Ishikawa (cell line): ENCODE results near the gene SNRPF.

ENCODE experiments used
- CEBPB ChIP-seq: IDR thresholded peaks from 2 replicates; pipeline ENCODE4 v1.6.1; 2012
- CREB1 ChIP-seq: IDR thresholded peaks from 2 replicates; pipeline ENCODE4 v1.6.1; 2012; ENCODE audit warnings: low read depth
- EGR1 ChIP-seq: IDR thresholded peaks from 2 replicates; pipeline ENCODE4 v1.6.1; 2012
- EP300 ChIP-seq: IDR thresholded peaks from 2 replicates; pipeline ENCODE4 v1.6.1; 2012; ENCODE audit warnings: borderline replicate concordance
- FOXM1 ChIP-seq: IDR thresholded peaks from 2 replicates; pipeline ENCODE4 v1.6.1; 2012; ENCODE audit warnings: low read depth, borderline replicate concordance
- NFIC ChIP-seq: IDR thresholded peaks from 2 replicates; pipeline ENCODE4 v1.6.1; 2012
- RAD21 ChIP-seq: IDR thresholded peaks from 2 replicates; pipeline ENCODE4 v1.6.1; 2012; ENCODE audit warnings: low read depth
- TAF1 ChIP-seq: IDR thresholded peaks from 2 replicates; pipeline ENCODE4 v1.6.1; 2012; ENCODE audit warnings: low read depth, mild to moderate bottlenecking
- TCF12 ChIP-seq: IDR thresholded peaks from 2 replicates; pipeline ENCODE4 v1.6.1; 2012; ENCODE audit warnings: low read depth
- TEAD4 ChIP-seq: IDR thresholded peaks from 2 replicates; pipeline ENCODE4 v1.6.1; 2012
- YY1 ChIP-seq: IDR thresholded peaks from 2 replicates; pipeline ENCODE4 v1.6.1; 2012; ENCODE audit warnings: low read depth
- ZBTB7A ChIP-seq: IDR thresholded peaks from 2 replicates; pipeline ENCODE4 v1.6.1; 2012; ENCODE audit warnings: low read depth
- TF ChIP-seq, protein P1 (sequence below): IDR thresholded peaks from 2 replicates; pipeline ENCODE4 v1.6.1; 2012
- TF ChIP-seq, protein P2 (sequence below): IDR thresholded peaks from 2 replicates; pipeline ENCODE4 v1.6.1; 2012
- TF ChIP-seq, protein P3 (sequence below): IDR thresholded peaks from 2 replicates; pipeline ENCODE4 v1.6.1; 2012; ENCODE audit warnings: low read depth, mild to moderate bottlenecking

Gene SNRPF

DNA sequence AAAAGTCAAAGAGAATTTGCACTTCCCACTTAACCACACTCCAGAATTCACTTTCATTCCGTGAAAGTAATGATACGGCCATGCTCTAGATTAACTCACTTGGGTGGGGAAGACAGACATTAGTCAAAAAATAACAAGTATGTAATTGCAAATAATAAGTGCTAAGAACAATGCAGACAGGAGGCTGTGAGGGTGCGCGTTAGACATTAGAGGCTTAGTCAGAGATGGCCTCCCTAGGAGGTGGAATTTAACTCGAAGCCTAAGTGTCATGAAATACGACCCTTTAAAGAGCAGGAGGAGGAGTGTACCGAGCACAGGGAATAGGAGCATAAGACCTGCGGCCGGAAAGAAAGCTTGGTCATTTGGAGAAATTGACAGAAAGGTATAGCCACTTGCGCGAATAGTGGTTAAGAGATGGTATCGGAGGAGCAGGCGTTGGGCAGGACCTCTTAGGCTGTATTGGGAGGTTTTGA is 628 bp downstream of the SNRPF start:
- TF ChIP-seq YY1 (no peak), TEAD4 (no peak)

DNA sequence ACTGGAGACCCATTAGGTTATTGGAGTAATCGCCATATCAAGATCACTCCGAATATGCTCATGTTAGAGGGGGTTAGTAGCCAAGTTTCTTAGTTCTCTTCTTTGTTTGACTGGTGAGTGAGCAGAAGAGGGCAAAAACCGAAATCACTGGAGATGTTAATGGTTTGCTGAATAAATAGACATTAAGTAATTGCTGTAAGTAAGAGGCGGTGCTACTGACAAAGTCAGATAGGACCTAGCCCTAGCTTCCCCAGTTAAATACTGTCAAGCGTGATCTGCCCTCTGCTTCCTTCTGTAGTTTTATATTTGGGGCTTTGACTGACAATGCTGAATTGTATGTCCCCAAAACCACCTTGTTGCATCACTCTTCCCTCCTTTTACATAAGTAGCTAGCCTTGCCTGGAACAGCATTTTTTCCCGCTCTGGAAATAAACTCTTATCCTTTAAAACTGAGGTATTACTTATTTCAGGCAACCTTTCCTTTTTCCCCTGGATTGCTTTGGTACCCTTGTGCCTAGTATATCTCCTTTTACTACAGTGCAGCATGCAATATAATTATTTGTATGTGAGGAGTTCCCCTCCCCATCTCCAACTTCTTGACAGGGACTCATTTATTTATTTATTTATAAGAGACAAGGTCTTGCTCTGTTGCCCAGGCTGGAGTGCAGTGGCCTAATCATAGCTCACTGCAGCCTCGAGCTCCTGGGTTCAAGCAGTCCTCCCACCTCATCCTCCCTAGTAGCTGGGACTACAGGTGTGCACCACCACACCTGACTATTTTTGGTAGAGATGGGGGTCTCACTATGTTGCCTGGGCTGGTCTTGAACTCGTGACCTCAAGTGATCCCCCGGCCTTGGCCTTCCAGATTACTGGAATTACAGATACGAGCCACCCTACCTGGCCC is 1.4 kb downstream of the SNRPF start:
- TF ChIP-seq TCF12, result no peak
- no peak for TF ChIP-seq NFIC
- TF ChIP-seq YY1, result no peak
- no peak for TF ChIP-seq EGR1
- no peak for TF ChIP-seq TAF1
- no peak for TF ChIP-seq CEBPB
- TF ChIP-seq, protein P1, sequence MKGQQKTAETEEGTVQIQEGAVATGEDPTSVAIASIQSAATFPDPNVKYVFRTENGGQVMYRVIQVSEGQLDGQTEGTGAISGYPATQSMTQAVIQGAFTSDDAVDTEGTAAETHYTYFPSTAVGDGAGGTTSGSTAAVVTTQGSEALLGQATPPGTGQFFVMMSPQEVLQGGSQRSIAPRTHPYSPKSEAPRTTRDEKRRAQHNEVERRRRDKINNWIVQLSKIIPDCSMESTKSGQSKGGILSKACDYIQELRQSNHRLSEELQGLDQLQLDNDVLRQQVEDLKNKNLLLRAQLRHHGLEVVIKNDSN, result no peak
- TF ChIP-seq RAD21, result no peak
- TF ChIP-seq, protein P2, sequence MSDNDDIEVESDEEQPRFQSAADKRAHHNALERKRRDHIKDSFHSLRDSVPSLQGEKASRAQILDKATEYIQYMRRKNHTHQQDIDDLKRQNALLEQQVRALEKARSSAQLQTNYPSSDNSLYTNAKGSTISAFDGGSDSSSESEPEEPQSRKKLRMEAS, result no peak
- TF ChIP-seq ZBTB7A, result no peak
- no peak for TF ChIP-seq CREB1

DNA sequence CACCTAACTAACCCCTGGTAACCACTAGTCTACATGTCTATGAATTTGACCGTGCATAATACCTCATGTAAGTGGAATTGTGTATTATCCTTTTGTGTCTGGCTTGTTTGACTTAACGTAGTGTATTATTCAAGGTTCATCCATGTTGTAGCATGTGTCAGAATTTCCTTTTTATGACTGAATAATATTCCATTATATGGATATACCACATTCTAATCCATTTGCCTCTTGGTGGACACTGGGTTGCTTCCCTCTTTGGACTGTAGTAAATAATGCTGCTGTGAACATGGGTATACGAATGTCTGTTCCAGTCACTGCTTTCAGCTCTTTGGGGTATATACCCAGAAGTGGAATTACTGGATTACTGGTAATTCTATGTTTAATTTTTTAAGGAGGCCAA is 3.3 kb downstream of the SNRPF start:
- TF ChIP-seq TEAD4 (no peak), TCF12 (no peak), RAD21 (no peak), TAF1 (no peak), ZBTB7A (no peak), CEBPB (no peak), NFIC (no peak), FOXM1 (no peak), EP300 (no peak), YY1 (no peak), EGR1 (no peak), CREB1 (no peak)
- TF ChIP-seq, protein P2, result no peak
- TF ChIP-seq, protein P3, sequence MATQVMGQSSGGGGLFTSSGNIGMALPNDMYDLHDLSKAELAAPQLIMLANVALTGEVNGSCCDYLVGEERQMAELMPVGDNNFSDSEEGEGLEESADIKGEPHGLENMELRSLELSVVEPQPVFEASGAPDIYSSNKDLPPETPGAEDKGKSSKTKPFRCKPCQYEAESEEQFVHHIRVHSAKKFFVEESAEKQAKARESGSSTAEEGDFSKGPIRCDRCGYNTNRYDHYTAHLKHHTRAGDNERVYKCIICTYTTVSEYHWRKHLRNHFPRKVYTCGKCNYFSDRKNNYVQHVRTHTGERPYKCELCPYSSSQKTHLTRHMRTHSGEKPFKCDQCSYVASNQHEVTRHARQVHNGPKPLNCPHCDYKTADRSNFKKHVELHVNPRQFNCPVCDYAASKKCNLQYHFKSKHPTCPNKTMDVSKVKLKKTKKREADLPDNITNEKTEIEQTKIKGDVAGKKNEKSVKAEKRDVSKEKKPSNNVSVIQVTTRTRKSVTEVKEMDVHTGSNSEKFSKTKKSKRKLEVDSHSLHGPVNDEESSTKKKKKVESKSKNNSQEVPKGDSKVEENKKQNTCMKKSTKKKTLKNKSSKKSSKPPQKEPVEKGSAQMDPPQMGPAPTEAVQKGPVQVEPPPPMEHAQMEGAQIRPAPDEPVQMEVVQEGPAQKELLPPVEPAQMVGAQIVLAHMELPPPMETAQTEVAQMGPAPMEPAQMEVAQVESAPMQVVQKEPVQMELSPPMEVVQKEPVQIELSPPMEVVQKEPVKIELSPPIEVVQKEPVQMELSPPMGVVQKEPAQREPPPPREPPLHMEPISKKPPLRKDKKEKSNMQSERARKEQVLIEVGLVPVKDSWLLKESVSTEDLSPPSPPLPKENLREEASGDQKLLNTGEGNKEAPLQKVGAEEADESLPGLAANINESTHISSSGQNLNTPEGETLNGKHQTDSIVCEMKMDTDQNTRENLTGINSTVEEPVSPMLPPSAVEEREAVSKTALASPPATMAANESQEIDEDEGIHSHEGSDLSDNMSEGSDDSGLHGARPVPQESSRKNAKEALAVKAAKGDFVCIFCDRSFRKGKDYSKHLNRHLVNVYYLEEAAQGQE, result no peak
- TF ChIP-seq, protein P1, result no peak

- no peak for TF ChIP-seq EP300
- TF ChIP-seq, protein P3, result no peak
- TF ChIP-seq TEAD4, result no peak
- TF ChIP-seq TAF1, result no peak
- no peak for TF ChIP-seq NFIC
- TF ChIP-seq, protein P1, result no peak
- no peak for TF ChIP-seq RAD21
- TF ChIP-seq EGR1, result no peak
- TF ChIP-seq CEBPB, result no peak
- no peak for TF ChIP-seq YY1
- no peak for TF ChIP-seq TCF12
- TF ChIP-seq CREB1, result no peak
- TF ChIP-seq, protein P2, result no peak
- no peak for TF ChIP-seq ZBTB7A
- TF ChIP-seq FOXM1, result no peak
These were observed 4.6 kb downstream of the SNRPF start for GRCh38 chr12:95863337-95863736.

GRCh38 chr12:95870897-95871296 is 12.1 kb downstream of the SNRPF start:
- TF ChIP-seq, protein P3, result no peak
- TF ChIP-seq RAD21, result no peak
- no peak for TF ChIP-seq FOXM1
- TF ChIP-seq ZBTB7A, result no peak
- TF ChIP-seq TCF12, result no peak
- TF ChIP-seq NFIC, result no peak
- no peak for TF ChIP-seq CEBPB
- TF ChIP-seq, protein P1, result no peak
- no peak for TF ChIP-seq EGR1
- TF ChIP-seq CREB1, result no peak
- no peak for TF ChIP-seq TEAD4
- TF ChIP-seq, protein P2, result no peak
- TF ChIP-seq TAF1, result no peak
- TF ChIP-seq YY1, result no peak
- TF ChIP-seq EP300, result no peak
